22Rv1 (cell line): Measurements from ENCODE around the gene KLF18.
"Not testable (repeated sequence)": the region's sequence is repeated elsewhere in the genome, so short reads cannot be mapped to it uniquely, and the experiment has no call there.

Experiments
- H3K27ac ChIP-seq: fragments of 450-650 bp; 2 replicates; pipeline ENCODE4 v1.5.1; 2017
- ZFX ChIP-seq: fragments of 450-650 bp; IDR thresholded peaks from 2 replicates; pipeline ENCODE4 v1.6.1; 2017; ENCODE audit warnings: antibody characterized with exemption, borderline replicate concordance
- TF ChIP-seq, protein P1 (sequence below): fragments of 450-650 bp; IDR thresholded peaks from 2 replicates; pipeline ENCODE4 v1.5.1; 2017; ENCODE audit warnings: mild to moderate bottlenecking

The KLF18 gene

GRCh38 chr1:44119525-44119924, 21.9 kb downstream of the KLF18 start:
- H3K27ac ChIP-seq: no peak overlapping the region
- TF ChIP-seq, protein P1, sequence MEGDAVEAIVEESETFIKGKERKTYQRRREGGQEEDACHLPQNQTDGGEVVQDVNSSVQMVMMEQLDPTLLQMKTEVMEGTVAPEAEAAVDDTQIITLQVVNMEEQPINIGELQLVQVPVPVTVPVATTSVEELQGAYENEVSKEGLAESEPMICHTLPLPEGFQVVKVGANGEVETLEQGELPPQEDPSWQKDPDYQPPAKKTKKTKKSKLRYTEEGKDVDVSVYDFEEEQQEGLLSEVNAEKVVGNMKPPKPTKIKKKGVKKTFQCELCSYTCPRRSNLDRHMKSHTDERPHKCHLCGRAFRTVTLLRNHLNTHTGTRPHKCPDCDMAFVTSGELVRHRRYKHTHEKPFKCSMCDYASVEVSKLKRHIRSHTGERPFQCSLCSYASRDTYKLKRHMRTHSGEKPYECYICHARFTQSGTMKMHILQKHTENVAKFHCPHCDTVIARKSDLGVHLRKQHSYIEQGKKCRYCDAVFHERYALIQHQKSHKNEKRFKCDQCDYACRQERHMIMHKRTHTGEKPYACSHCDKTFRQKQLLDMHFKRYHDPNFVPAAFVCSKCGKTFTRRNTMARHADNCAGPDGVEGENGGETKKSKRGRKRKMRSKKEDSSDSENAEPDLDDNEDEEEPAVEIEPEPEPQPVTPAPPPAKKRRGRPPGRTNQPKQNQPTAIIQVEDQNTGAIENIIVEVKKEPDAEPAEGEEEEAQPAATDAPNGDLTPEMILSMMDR: no peak
- TF ChIP-seq ZFX: no peak

DNA sequence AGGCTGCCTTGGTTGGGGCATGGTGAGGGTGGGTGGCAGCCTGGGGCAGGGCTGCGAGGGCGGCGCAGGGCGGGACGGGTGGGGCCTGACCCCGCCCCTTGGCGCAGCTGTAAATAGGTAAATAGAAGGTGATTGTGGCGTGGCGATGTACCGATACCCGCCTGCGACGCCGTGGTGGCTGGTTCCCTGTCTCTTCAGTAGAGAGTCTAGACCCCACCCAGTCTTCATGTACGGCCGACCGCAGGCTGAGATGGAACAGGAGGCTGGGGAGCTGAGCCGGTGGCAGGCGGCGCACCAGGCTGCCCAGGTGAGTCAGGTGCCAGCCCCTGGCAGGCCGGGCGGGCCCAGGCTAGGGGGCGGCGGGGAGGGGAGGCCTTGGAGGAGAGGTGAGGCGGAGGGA, 22.7 kb downstream of the KLF18 start, which contains the start of gene KLF17:
Gene KLF17, plus strand, starts transcription at position 140 of the 400 bp plus-strand sequence. Its CDS starts 87 bp downstream, at position 227.
- no peak within 1 kb of the TSS for H3K27ac ChIP-seq
- no peak for TF ChIP-seq ZFX
- TF ChIP-seq, protein P1: no peak

DNA sequence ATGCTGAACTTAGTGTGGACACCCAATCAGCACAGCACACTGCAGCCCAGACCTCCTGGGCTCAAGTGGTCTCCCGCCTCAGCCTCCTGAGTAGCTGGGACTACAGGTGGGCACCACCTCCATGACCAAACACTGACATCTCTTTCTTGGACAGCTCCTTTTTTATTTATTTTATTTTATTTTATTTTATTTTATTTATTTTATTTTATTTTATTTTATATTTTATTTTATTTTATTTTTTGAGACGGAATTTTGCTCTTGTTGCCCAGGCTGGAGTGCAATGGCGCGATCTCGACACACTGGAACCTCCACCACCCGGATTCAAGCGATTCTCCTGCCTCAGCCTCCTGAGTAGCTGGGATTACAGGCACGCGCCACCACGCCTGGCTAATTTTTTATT, 24.2 kb downstream of the KLF18 start:
- H3K27ac ChIP-seq: not testable (repeated sequence)

DNA sequence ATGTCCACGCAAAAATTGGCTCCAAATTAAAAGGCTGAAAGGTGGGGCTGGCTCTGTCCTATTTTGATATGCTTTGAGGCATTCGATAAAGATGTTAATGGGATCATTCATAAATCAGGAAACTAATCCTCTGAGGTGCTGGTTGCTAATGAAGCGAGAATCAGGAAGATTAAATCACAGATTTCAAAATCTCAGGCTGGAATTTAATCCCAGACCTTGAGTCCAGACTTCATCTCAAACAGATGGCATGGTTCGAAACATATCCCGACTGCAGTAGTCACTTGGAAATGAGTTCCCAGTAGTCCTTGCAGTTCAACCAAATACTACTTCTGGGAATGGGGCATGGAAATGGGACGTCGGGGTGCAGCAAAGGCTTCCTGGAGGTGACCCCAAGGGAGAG, 27.3 kb downstream of the KLF18 start:
- no peak overlapping the region for H3K27ac ChIP-seq
- TF ChIP-seq ZFX: no peak
- TF ChIP-seq, protein P1: no peak

DNA sequence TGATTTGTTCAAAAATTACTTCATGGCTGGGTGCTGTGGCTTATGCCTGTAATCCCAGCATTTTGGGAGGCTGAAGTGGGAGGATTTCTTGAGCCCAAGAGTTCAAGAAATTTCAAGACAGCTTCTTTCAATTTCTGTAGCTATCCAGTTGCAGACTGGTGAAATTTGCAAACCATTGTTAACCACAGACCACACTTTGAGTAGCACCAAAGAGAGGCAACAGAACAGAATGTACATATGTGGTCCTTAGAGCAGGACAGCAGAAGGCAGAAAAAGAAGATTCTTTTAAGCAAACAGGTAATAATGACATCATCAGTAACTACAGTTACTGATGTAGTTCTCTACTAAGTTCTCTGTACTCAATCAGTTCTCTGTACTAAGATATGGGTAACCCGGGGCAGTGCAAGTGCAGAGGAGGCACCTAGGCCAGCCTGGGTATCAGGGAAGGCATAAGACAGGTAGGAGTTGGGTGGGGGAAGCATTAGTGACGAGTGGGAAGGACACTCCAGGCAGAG, 28.3 kb downstream of the KLF18 start:
- no peak overlapping the region for H3K27ac ChIP-seq
- no peak for TF ChIP-seq ZFX
- TF ChIP-seq, protein P1: no peak

DNA sequence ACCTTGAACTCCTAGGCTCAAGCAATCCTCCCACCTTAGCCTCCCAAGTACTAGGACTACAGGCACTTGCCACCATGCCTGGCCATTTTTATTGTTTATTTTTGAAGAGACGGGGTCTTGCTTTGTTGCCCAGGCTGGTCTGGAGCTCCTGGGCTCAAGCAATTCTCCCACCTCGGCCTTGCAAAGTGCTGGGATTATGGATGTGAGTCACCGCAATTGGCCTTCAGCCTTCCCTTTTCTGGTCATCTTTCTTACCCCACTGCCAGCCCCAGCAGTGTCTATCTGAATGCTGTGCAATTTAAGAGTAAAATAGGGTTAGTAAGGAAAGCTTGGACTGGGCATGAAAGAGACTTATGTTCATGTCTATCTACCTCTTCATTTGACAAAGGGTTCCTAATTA, 28.9 kb downstream of the KLF18 start:
- no peak overlapping the region for H3K27ac ChIP-seq
- TF ChIP-seq, protein P1: no peak
- TF ChIP-seq ZFX: no peak

DNA sequence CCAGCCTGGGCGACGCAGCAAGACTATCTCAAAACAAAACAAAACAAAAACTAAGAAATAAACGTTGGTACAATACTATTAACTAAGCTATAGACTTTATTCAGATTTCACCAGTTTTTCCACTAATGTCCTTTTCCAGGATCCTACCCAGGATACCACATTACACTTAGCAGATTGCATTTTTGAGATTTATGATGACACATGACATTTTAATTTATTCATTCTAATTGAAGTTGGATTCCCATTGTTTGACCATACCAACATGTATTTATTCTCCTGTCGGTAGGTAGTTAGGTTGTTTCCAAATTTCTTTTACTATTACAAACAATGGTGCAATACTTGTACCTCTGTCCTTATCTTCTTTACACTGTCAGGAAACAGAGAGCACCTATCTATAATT, 29.6 kb downstream of the KLF18 start:
- no peak for TF ChIP-seq ZFX
- TF ChIP-seq, protein P1: no peak

GRCh38 chr1:44110916-44111315, 30.5 kb downstream of the KLF18 start:
- TF ChIP-seq, protein P1: no peak
- no peak for TF ChIP-seq ZFX
- no peak overlapping the region for H3K27ac ChIP-seq

More for the DNA sequence above, 29.6 kb downstream of the KLF18 start:
- no peak overlapping the region for H3K27ac ChIP-seq
